HepG2 (cell line): Measurements from ENCODE around the gene KHK. TPM values are rescaled to one million over a fixed set of nuclear protein-coding genes. Genes with fewer than 3 reads are reported as not detected.

Source experiments
- ATAC-seq: fragments of 200-7000 bp; cut with Tn5 transposase; 3 replicates; pipeline ENCODE4 v1.9.1; 2020; ENCODE audit warnings: mild to moderate bottlenecking, moderate library complexity
- BruUV-seq: library from RNA; stranded (reverse); fragments of 400-500 nt; replicated peaks from 2 replicates; lab custom pipeline; 2021; lab: Mats Ljungman, UMichigan
- CTCF ChIA-PET: fragments of 300-600 bp; formaldehyde crosslinking; extraction: SDS; loops from one replicate; lab custom pipeline; 2021; ENCODE audit warnings: low total read pairs, inconsistent platforms, low intra/inter-chr PET ratio; lab: Yijun Ruan, JAX
- POLR2A ChIA-PET: fragments of 350-600 bp; sonication (Branson Sonifier 250); formaldehyde crosslinking; loops from one replicate; lab custom pipeline; 2020; ENCODE audit warnings: antibody characterized with exemption, inconsistent platforms; lab: Yijun Ruan, JAX
- DNase-seq: peaks from one replicate; pipeline ENCODE4 v3.0.0-alpha.2; 2015; ENCODE audit warnings: low spot score
- FAIRE-seq: peaks from 3 replicates; lab custom pipeline; 2011; peaks lifted over from hg19 to GRCh38; lab: Jason Lieb, UNC
- H2AFZ ChIP-seq: one replicate; pipeline ENCODE4 v1.6.1; 2011; ENCODE audit warnings: low read length, inconsistent platforms
- H3K27ac ChIP-seq: fragments of 300-600 bp; 3 replicates; pipeline ENCODE4 v1.8.0; 2011; ENCODE audit warnings: mixed run types, mild to moderate bottlenecking, mixed read lengths, low read length, inconsistent platforms; ENCODE audit not compliant: insufficient read depth; ENCODE audit errors: extremely low read length
- H3K27me3 ChIP-seq, 2 experiments: fragments of 200-600 bp in 1 of 2; 2 replicates in 1 of 2; 3 replicates in 1 of 2; pipeline versions ENCODE4 v1.6.0 to v1.8.0; 2011; ENCODE audit warnings: low read length in 2 of 2, mild to moderate bottlenecking in 2 of 2, moderate library complexity in 2 of 2, inconsistent platforms in 1 of 2; ENCODE audit not compliant: insufficient read depth in 2 of 2, control insufficient read depth in 1 of 2
- H3K36me3 ChIP-seq, 2 experiments: fragments of 200-600 bp in 1 of 2; replicated peaks in 1 of 2; 2 replicates in 1 of 2; 3 replicates in 1 of 2; pipeline versions ENCODE4 v1.5.1 to v1.8.0; 2011; ENCODE audit warnings: low read length in 2 of 2, inconsistent platforms in 1 of 2; ENCODE audit not compliant: insufficient read depth in 2 of 2, control insufficient read depth in 1 of 2
- H3K4me1 ChIP-seq: 2 replicates; pipeline ENCODE4 v1.5.1; 2012; ENCODE audit warnings: low read length, inconsistent platforms; ENCODE audit not compliant: insufficient read depth
- H3K4me2 ChIP-seq: 2 replicates; pipeline ENCODE4 v1.6.0; 2011; ENCODE audit warnings: low read depth, low read length, inconsistent platforms
- H3K4me3 ChIP-seq, 3 experiments: fragments of 200-600 bp in 1 of 3; sonication (generic), shearing (Covaris generic) in 1 of 3; replicated peaks in 1 of 3; 2 replicates each; pipeline ENCODE4 v1.5.1; 2011 to 2016; ENCODE audit warnings: low read length in 3 of 3, inconsistent platforms in 2 of 3, low read depth in 2 of 3, mild to moderate bottlenecking in 2 of 3, control low read depth in 1 of 3, mixed read lengths in 1 of 3; ENCODE audit not compliant: insufficient read depth in 1 of 3
- H3K79me2 ChIP-seq: one replicate; pipeline ENCODE4 v1.6.1; 2011; ENCODE audit warnings: low read length, inconsistent platforms; ENCODE audit not compliant: insufficient read depth
- H3K9ac ChIP-seq: 2 replicates; pipeline ENCODE4 v1.6.0; 2011; ENCODE audit warnings: mild to moderate bottlenecking, low read depth, low read length, inconsistent platforms; ENCODE audit not compliant: insufficient read depth
- H3K9me3 ChIP-seq: 2 replicates; pipeline ENCODE4 v1.5.1; 2012; ENCODE audit warnings: mild to moderate bottlenecking, low read length
- H4K20me1 ChIP-seq: 2 replicates; pipeline ENCODE4 v1.6.0; 2011; ENCODE audit warnings: inconsistent platforms, mild to moderate bottlenecking, low read length, moderate library complexity; ENCODE audit not compliant: insufficient read depth
- AGO2 ChIP-seq: fragments of 200-400 bp; formaldehyde crosslinking; optimal IDR thresholded peaks from 2 replicates; pipeline ENCODE3; 2017; ENCODE audit warnings: mild to moderate bottlenecking, low read depth, low read length, moderate library complexity
- BCLAF1 ChIP-seq: fragments of 450-650 bp; IDR thresholded peaks from 2 replicates; pipeline ENCODE4 v1.6.1; 2017; ENCODE audit warnings: mild to moderate bottlenecking
- BORCS8-MEF2B ChIP-seq: sonication (generic); formaldehyde crosslinking; IDR thresholded peaks from 2 replicates; pipeline ENCODE4 v1.8.0; 2022; ENCODE audit warnings: mild to moderate bottlenecking, missing genetic modification reagents
- PAF1 ChIP-seq: IDR thresholded peaks from 2 replicates; pipeline ENCODE4 v1.6.1; 2016; ENCODE audit warnings: missing genetic modification reagents, missing compliant biosample characterization
- RXRA ChIP-seq: sonication (generic); formaldehyde crosslinking; IDR thresholded peaks from 2 replicates; pipeline ENCODE4 v1.5.1; 2020; ENCODE audit warnings: missing genetic modification reagents
- SNAPC5 ChIP-seq: sonication (generic); formaldehyde crosslinking; IDR thresholded peaks from 2 replicates; pipeline ENCODE4 v1.8.1; 2023; ENCODE audit warnings: mild to moderate bottlenecking, missing genetic modification reagents, borderline replicate concordance
- ZFX ChIP-seq: sonication (generic); formaldehyde crosslinking; IDR thresholded peaks from 2 replicates; pipeline ENCODE4 v1.4.0; 2020; ENCODE audit warnings: mild to moderate bottlenecking, low read depth, missing genetic modification reagents, moderate library complexity
- ZNF30 ChIP-seq: sonication (generic); formaldehyde crosslinking; IDR thresholded peaks from 2 replicates; pipeline ENCODE4 v1.5.0; 2020; ENCODE audit warnings: mild to moderate bottlenecking, missing genetic modification reagents
- ZNF687 ChIP-seq: sonication (generic); formaldehyde crosslinking; IDR thresholded peaks from 2 replicates; pipeline ENCODE4 v1.5.1; 2020; ENCODE audit warnings: mild to moderate bottlenecking, missing genetic modification reagents, moderate library complexity
- WGBS: methylation state at CpG from one replicate; pipeline ENCODE4 v1.1.6; 2017; ENCODE audit warnings: low lambda C conversion rate; 5-methylcytosine and 5-hydroxymethylcytosine counted together
- in situ Hi-C: cut with HindIII; loops from 2 replicates; pipeline ENCODE4 v1.10.0; 2017; ENCODE audit warnings: low pct_unique_long_range_greater_than_20kb; ENCODE audit not compliant: extremely low pct_ligation_motif_present
- intact Hi-C: fragments of 100-400 bp; cut with micrococcal nuclease; formaldehyde crosslinking; loops from one replicate; pipeline ENCODE4 v1.10.0; 2022; ENCODE audit not compliant: unreplicated experiment
- polyA plus RNA-seq, 8 experiments: library from polyadenylated mRNA; depleted of rRNA in 3 of 8; stranded (reverse) in 7 of 8; unstranded in 1 of 8; fragments of >200 nt; fragmentation: Illumina TruSeq in 4 of 8; extraction: Trizol in 4 of 8; gene quantifications; 2 replicates each; pipeline versions ENCODE4 v1.2.1 to v1.2.3, GENCODE V29; 2011 to 2016; ENCODE audit warnings: low read depth in 4 of 8, missing spikeins in 1 of 8, mixed read lengths in 1 of 8; ENCODE audit not compliant: insufficient read depth in 1 of 8
- total RNA-seq, 5 experiments: library from RNA; depleted of rRNA; stranded (reverse); fragments of >200 nt; fragmentation: Illumina TruSeq; extraction: Trizol; gene quantifications; 2 replicates each; pipeline ENCODE4 v1.2.3, GENCODE V29; 2016; ENCODE audit warnings: low read depth in 1 of 5
- TF ChIP-seq, protein P1 (sequence below): sonication (generic); formaldehyde crosslinking; IDR thresholded peaks from 2 replicates; pipeline ENCODE4 v1.4.0; 2020; ENCODE audit warnings: missing genetic modification reagents

The KHK gene
- total and polyA plus RNA-seq, 2 of the 13 experiments (the other 11 are each of a cell fraction or from before 2014, with no cell fraction given): 40.9 to 99.2 TPM

DNA sequence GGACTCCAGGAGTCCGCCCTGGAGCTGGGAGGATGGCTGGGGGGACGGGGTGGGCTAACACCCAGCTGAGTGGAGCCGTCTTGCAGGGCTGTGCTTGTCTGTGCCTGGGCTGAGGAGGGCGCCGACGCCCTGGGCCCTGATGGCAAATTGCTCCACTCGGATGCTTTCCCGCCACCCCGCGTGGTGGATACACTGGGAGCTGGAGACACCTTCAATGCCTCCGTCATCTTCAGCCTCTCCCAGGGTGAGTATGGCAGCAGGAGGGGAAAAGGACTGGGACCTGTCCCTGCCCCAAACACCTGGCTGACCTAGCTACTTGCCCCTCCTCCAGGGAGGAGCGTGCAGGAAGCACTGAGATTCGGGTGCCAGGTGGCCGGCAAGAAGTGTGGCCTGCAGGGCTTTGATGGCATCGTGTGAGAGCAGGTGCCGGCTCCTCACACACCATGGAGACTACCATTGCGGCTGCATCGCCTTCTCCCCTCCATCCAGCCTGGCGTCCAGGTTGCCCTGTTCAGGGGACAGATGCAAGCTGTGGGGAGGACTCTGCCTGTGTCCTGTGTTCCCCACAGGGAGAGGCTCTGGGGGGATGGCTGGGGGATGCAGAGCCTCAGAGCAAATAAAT lies 12.9 kb downstream of the KHK start:
- TF ChIP-seq AGO2 (peak; percentile 71), RXRA (0 out of 2 replicates have a peak, but pooled peaks have one; percentile 6), ZFX (CRISPR knock-in tag) (peak; percentile 2; the same call in 1 of the 2 replicates), BCLAF1 (no peak), BORCS8-MEF2B (no peak), PAF1 (CRISPR knock-in tag) (0 out of 2 replicates have a peak, but pooled peaks have one; percentile 29), SNAPC5 (CRISPR knock-in tag) (no peak), ZNF30 (CRISPR knock-in tag) (no peak), ZNF687 (peak; percentile 17; the same call in 1 of the 2 replicates)
- TF ChIP-seq, protein P1, sequence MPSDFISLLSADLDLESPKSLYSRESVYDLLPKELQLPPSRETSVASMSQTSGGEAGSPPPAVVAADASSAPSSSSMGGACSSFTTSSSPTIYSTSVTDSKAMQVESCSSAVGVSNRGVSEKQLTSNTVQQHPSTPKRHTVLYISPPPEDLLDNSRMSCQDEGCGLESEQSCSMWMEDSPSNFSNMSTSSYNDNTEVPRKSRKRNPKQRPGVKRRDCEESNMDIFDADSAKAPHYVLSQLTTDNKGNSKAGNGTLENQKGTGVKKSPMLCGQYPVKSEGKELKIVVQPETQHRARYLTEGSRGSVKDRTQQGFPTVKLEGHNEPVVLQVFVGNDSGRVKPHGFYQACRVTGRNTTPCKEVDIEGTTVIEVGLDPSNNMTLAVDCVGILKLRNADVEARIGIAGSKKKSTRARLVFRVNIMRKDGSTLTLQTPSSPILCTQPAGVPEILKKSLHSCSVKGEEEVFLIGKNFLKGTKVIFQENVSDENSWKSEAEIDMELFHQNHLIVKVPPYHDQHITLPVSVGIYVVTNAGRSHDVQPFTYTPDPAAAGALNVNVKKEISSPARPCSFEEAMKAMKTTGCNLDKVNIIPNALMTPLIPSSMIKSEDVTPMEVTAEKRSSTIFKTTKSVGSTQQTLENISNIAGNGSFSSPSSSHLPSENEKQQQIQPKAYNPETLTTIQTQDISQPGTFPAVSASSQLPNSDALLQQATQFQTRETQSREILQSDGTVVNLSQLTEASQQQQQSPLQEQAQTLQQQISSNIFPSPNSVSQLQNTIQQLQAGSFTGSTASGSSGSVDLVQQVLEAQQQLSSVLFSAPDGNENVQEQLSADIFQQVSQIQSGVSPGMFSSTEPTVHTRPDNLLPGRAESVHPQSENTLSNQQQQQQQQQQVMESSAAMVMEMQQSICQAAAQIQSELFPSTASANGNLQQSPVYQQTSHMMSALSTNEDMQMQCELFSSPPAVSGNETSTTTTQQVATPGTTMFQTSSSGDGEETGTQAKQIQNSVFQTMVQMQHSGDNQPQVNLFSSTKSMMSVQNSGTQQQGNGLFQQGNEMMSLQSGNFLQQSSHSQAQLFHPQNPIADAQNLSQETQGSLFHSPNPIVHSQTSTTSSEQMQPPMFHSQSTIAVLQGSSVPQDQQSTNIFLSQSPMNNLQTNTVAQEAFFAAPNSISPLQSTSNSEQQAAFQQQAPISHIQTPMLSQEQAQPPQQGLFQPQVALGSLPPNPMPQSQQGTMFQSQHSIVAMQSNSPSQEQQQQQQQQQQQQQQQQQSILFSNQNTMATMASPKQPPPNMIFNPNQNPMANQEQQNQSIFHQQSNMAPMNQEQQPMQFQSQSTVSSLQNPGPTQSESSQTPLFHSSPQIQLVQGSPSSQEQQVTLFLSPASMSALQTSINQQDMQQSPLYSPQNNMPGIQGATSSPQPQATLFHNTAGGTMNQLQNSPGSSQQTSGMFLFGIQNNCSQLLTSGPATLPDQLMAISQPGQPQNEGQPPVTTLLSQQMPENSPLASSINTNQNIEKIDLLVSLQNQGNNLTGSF (CRISPR knock-in tag): 0 out of 2 replicates have a peak, but pooled peaks have one; percentile 44
- BruUV-seq: no TSS peak
- Histone ChIP-seq H3K4me2 (no peak overlapping the region), H4K20me1 (no peaks in the 10 kb centered on the region), H3K4me1 (peaks cover 27% of the 10 kb centered on the region), H3K9me3 (no peaks in the 10 kb centered on the region), H3K36me3 (peaks cover 4 to 39% of the 10 kb centered on the region in 2 experiments), H3K9ac (no peak overlapping the region), H3K27ac (no peak overlapping the region), H2AFZ (no peak overlapping the region), H3K27me3 (no peaks in the 10 kb centered on the region), H3K4me3 (no peak overlapping the region), H3K79me2 (peaks cover 6% of the 10 kb centered on the region)
- ChIA-PET POLR2A (no interaction called here), CTCF (interaction anchor here (1.1 to 3.3 kb wide), 6 partner anchors 13 to 204 kb away, joined by 3 to 43 read pairs (median 6); partner anchors contain the start of gene KHK)
- FAIRE-seq (no peak), ATAC-seq (no peak), DNase-seq (no peak)
- 95% methylated on average over 11 of the region's 19 CpGs for WGBS
- intact Hi-C loops (loop anchor here (5.0 kb wide), 2 partner anchors 113 to 193 kb away; partner anchors contain the start of genes ATRAID and SLC5A6), in situ Hi-C loops (loop anchor here (5.0 kb wide), 2 partner anchors 98 to 183 kb away; partner anchors contain the start of gene TRIM54)
